22Rv1 (cell line): Measurements from ENCODE around the gene HS1BP3.

Source experiments
- ZFX ChIP-seq: fragments of 450-650 bp; IDR thresholded peaks from 2 replicates; pipeline ENCODE4 v1.6.1; 2017; ENCODE audit warnings: antibody characterized with exemption, borderline replicate concordance
- TF ChIP-seq, protein P1 (sequence below): fragments of 450-650 bp; IDR thresholded peaks from 2 replicates; pipeline ENCODE4 v1.5.1; 2017; ENCODE audit warnings: mild to moderate bottlenecking

DNA sequence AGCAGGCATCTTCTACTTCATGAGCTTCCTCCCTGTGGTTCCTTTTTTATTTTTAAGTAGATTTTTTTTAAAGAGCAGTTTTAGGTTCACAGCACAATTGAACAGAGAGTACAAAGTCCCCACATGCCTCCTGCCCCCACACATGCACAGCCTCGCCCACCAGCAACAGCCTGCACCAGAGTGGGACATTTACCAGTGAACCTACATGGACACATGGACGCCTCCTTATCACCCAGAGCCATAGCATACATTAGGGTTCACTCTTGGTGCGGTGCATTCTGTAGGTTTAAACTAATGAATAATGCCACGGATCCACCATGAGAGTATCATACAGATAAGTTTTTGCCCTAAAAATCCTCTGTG lies 40.9 kb downstream of the HS1BP3 start:
- TF ChIP-seq, protein P1, sequence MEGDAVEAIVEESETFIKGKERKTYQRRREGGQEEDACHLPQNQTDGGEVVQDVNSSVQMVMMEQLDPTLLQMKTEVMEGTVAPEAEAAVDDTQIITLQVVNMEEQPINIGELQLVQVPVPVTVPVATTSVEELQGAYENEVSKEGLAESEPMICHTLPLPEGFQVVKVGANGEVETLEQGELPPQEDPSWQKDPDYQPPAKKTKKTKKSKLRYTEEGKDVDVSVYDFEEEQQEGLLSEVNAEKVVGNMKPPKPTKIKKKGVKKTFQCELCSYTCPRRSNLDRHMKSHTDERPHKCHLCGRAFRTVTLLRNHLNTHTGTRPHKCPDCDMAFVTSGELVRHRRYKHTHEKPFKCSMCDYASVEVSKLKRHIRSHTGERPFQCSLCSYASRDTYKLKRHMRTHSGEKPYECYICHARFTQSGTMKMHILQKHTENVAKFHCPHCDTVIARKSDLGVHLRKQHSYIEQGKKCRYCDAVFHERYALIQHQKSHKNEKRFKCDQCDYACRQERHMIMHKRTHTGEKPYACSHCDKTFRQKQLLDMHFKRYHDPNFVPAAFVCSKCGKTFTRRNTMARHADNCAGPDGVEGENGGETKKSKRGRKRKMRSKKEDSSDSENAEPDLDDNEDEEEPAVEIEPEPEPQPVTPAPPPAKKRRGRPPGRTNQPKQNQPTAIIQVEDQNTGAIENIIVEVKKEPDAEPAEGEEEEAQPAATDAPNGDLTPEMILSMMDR, result no peak
- no peak for TF ChIP-seq ZFX
